KOPT-K1 (cell line): ENCODE data around the gene ENOX1.

Experiments
- H3K27ac ChIP-seq: fragments of 200-600 bp; sonication (generic); 2 replicates; pipeline ENCODE4 v1.5.1; 2016; ENCODE audit warnings: antibody characterized with exemption, mild to moderate bottlenecking, low read depth, low read length; ENCODE audit not compliant: poor library complexity, severe bottlenecking
- H3K36me3 ChIP-seq: fragments of 200-600 bp; sonication (generic); 2 replicates; pipeline ENCODE4 v1.5.1; 2017; ENCODE audit warnings: antibody characterized with exemption, mild to moderate bottlenecking, low read length, moderate library complexity; ENCODE audit not compliant: insufficient read depth
- H3K9me3 ChIP-seq: fragments of 200-600 bp; sonication (generic); 2 replicates; pipeline ENCODE4 v1.5.1; 2017; ENCODE audit warnings: antibody characterized with exemption, low read length, mild to moderate bottlenecking; ENCODE audit not compliant: insufficient read depth, poor library complexity, severe bottlenecking

Gene ENOX1

DNA sequence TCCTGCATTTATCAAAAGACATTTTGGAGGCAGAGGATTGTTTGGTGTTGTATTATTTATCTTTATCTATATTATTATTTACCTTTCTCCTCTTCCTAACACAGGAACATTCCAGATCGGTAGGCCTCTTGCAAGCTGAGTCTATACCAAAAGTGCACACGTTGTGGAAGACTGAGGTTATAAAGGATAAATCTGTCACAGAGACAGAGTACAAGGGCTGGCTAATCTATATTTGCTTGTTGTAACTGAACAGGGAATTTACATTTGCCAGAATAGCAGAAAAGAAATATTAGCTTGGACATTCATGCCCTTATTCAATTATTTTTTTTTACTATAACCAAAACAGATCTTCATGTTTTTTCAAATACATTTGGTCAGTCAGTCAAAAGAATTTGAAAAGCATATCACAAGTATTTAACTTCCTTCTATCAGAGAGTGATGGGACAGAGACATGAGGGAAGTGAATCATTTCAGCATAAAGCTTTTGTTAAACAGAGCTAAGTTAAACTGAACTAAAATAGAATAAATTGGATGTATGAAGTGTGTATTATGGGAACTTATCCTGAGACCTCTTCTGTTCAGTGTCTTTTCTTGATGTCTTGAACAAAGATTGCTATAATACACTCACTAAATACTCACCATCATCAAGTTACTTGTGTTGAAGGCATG lies 410.8 kb downstream of the ENOX1 start:
- no peak overlapping the region for H3K27ac ChIP-seq
- no peaks in the 10 kb centered on the region for H3K36me3 ChIP-seq
- H3K9me3 ChIP-seq: peaks cover 8% of the 10 kb centered on the region

DNA sequence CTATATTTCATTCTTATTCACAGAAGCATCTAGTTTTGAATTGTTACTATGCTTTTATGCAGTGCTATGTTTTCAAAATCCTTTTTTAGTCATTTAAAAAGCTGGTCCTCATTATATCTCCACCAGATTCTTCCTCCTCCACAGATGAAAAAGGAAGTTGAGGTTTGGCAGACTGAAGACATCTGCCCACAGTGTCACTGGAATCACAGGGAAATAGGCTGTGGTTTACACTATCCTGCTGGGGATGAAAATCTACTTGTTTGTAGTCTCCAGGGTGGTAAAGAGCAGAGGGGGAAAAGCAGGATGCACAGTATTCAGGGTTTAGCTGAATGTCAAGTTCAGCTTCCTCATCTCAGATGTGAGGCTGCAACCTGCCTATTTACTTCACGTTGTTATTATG lies 412.2 kb downstream of the ENOX1 start:
- Histone ChIP-seq H3K27ac (no peak overlapping the region), H3K9me3 (peaks cover 3% of the 10 kb centered on the region), H3K36me3 (no peaks in the 10 kb centered on the region)

DNA sequence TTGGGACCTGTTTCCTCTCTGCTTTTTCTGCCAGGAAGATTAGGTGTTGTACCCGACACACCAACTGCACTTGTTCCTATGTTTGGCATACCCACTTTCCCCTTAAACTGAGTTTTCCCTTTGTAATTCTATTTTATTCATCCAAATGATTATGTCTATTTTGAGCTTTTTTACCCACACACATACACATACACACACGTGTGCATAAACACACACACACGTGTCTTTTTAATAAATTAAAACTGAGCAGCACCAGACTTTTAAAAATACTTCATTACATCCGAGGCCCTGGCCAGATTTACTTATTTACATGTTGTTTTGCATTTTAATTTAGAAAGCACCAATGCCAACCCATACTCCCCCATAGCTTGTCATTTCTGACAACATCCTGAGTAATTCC lies 413.4 kb downstream of the ENOX1 start:
- Histone ChIP-seq H3K9me3 (no peaks in the 10 kb centered on the region), H3K27ac (no peak overlapping the region)

DNA sequence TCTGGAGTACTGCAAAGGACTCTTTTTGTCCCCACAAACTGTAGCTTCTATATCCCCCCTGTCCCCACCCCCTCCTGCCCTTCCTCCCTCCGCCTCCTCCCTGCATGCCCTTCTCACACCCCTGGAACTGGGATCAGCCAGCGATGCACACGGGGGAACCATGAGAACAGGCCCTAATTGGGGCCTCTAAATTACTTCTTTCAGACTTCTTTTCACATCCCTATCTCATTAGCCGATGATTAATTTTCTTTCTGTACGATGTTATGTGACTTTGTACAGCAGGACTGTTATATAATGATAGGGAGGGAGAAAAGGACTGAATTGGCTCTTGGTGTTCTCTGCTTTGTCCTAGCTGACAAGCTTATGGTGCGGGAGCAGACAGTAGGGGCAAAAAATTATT lies 415.9 kb downstream of the ENOX1 start:
- Histone ChIP-seq H3K36me3 (no peaks in the 10 kb centered on the region), H3K9me3 (peaks cover 4% of the 10 kb centered on the region), H3K27ac (no peak overlapping the region)

More for the DNA sequence above, 413.4 kb downstream of the ENOX1 start:
- H3K36me3 ChIP-seq: no peaks in the 10 kb centered on the region

DNA sequence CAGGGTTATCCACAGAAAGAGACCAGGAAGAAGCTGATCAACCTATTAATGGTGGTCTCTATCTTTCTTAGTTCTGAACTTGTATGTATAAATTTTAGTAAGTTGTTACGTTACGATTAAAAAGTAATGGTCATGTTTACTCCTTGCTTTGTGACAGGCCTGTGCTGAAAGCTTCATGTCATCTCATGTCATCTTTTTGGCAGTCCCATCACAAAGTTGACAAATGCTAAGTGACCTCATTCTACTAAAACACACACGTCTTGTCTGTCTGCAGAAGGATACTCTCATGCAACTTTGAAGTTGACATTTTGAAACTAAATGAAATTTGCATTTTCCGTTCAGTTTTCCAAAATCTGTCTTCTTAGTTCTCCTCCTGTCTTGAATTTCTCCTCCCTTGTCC lies 417.5 kb downstream of the ENOX1 start:
- Histone ChIP-seq H3K36me3 (no peaks in the 10 kb centered on the region), H3K9me3 (peaks cover 4% of the 10 kb centered on the region), H3K27ac (no peak overlapping the region)

DNA sequence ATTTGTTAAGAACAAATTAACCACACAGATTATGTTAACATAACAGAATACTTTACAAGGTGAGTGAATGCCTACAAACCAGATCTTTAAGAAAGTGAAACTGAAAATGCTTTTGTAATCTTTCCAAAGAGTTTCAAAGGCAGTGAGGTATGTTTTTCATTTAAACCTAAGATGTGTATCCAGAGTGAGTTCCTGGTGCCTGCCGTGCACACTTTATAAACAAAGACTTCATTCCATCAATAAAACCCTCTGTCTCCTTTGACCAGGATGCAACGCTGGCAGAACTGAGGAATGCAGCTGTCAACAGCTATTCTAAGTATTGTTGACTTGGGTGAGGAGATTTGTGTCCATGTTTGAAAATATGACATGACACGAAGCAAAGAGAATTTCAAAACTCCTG lies 418.8 kb downstream of the ENOX1 start:
- Histone ChIP-seq H3K27ac (peak overlapping the region; percentile 55), H3K36me3 (no peaks in the 10 kb centered on the region), H3K9me3 (peaks cover 4% of the 10 kb centered on the region)

DNA sequence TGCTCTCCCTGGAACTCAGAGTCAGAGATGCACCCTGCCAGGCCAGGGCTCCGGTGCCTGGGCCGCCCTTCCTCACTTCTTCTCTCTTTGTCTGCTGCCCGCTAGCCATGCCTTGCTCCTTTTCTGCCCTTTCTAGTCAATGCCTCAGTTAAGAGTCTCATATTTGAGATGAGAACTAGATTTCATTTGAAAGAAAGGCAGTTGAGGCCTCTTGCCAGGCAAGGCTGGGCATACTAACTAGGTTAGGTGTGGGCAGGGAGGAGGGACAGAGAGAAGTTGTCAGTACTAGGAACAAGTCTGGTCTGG lies 421.8 kb downstream of the ENOX1 start:
- H3K27ac ChIP-seq: no peak overlapping the region
- no peaks in the 10 kb centered on the region for H3K36me3 ChIP-seq
- peaks cover 4% of the 10 kb centered on the region for H3K9me3 ChIP-seq

DNA sequence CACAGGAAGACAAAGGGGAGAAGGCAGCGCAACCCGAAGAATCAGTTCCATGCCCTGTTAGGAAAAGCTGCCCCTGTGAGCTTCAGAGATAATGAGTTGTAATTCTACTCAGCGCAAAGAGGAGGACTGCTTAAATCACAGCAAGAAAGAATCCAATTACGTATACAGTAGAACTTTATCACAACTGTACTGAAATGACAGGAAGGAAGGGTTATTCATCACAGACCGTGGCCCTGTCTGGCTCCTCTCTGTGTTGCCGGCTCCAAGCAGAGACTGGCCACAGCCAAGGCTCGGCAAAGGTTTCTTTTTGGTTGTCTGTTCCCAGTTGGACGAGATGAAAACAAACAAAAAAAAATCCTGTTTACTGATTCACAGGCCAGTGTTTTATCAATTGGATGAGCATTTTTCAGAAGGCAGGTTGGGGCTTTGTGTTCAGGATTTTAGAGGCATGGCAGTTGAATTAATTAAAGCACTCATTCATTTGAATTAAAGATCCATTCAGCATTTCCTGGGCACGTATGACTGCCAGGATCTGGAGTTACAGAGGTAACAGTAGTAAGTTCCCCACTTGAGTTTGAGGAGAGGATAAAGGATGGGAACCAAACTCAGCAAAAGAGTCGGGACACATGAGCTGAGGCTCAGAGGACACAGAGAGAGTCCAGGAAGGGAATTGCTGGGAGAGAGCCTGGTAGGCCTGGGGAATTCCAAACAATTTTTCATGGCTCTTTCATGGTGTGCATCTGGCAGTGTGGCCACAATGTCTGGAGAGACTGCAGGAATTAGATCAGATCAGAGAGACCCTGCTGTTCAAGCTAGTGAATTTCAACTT lies 422.3 kb downstream of the ENOX1 start:
- peaks cover 4% of the 10 kb centered on the region for H3K9me3 ChIP-seq
- no peaks in the 10 kb centered on the region for H3K36me3 ChIP-seq
- no peak overlapping the region for H3K27ac ChIP-seq

DNA sequence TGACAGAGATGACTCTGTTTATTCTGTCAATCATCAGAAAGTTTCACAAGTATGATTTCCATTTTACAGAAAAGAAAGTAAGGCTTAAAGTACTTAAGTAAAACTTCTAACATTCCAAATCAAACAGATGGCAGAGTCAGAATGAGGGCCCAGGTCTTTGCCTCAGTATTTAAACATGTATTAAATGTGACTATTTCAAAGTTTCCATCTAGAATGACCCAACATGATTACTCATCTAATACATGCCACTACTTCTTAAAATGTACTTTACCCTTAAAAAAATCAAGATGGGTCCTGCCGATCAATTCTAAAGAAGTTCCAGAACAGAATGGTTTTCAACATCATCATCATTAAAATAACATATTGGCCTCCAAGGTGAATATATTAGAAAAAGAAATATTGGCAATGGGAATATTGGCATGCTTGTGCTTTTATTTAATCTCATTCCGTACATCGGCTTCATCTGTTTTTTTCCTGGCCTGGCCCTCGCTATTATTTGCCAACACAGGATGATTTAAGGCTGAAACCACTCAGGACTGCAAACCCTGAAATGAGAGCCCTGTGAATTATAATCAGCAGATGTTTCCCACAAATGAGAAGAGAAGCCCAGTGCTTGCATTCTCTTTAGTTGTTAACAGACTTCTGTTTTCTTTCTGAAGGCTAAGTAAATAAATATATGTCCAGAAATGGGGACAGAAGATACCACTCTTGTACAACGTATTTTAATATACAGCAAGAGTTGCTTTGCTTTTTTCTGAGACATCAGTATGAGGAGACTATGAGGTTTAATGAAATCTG lies 423.4 kb downstream of the ENOX1 start:
- Histone ChIP-seq H3K36me3 (no peaks in the 10 kb centered on the region), H3K27ac (no peak overlapping the region), H3K9me3 (peaks cover 4% of the 10 kb centered on the region)

DNA sequence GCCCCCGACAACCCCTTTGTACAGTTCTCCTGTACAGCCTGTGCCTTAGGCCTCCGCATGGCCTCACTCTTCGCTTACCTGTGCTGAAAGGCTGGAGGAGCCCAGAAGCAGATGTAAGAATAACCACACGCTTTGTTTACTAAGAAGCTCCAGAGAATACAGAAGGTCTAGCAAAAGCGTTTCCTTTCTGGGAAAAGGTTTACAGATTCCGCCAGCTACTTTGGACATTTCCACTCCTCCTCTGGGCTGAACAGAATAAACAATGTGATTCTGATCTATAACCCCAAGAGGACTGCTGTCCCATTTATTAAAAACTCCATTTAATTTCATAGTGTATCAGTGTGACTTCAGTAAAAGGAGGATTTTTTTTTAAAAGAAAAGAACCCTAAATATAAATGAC lies 424.2 kb downstream of the ENOX1 start:
- Histone ChIP-seq H3K9me3 (peaks cover 4% of the 10 kb centered on the region), H3K27ac (no peak overlapping the region), H3K36me3 (no peaks in the 10 kb centered on the region)

DNA sequence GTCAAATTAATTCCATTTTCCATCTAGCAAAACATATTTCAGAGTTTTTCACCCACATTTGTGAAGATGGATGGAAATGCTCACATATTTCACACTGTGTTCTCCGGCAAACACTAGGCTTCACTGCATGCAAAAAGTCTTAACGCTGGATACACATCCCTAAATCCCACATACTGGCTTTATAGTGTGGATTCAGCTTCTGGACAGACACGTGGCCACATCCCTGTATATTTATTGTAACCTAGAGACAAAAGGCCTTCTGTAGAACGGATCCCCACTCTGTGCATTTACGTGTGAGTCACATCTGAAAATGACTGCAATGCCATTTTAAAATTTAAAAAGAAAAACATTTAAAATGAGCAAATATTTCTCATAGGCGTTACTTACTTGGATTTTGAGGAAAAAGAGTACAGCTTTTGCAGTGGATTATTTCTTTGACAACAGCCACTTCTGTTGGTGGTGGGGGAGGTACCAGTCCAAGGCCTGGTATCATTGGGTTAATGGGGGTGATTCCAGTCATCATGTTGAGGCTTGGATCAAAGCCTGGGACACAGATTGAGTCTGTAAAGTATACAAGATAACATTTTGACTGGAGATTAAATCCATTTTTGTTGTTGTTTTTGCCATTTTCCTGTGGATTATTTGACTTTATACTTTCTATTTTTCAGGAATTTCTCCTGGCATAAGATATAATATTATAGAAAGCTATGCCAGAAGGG lies 425.7 kb downstream of the ENOX1 start:
- Histone ChIP-seq H3K36me3 (no peaks in the 10 kb centered on the region), H3K27ac (no peak overlapping the region), H3K9me3 (no peaks in the 10 kb centered on the region)

DNA sequence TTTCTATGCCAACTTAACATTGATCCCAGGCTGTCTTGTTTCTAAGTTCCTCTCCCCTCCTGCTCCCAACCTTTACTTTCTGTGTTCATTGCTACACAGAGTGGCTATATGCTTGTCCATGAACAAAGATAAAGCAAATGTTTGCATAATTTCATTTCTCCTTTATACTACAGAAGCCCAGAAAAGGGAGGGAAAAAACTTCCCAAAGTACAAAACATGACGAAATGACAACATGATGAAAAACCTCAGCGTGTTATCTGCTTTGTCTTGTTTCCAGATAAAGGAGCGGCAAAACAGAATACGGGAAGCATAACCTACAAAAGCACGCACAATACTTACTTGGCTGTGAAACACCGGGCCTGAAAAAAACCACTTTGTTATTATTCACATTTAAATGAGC lies 426.6 kb downstream of the ENOX1 start:
- no peak overlapping the region for H3K27ac ChIP-seq
- H3K36me3 ChIP-seq: no peaks in the 10 kb centered on the region
- H3K9me3 ChIP-seq: no peaks in the 10 kb centered on the region

DNA sequence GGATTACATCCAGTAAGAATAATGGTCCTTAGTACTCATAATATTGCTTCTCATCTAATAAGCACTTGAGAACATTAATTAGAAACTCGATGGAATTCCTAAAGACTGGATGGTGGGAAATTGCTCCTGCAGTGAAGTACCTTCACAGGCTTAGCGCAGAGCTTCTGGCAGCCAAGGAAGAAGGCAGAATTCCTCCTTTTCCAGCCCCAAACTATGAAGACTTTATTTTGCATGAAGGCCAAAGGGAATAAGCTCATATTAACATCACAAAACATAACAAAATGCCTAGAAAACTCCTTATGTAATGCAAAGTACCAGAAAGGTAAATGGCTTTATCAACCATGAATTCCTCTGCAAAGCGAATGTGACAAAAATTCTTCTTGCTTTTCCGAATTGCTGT lies 427.2 kb downstream of the ENOX1 start:
- Histone ChIP-seq H3K36me3 (no peaks in the 10 kb centered on the region), H3K9me3 (no peaks in the 10 kb centered on the region), H3K27ac (no peak overlapping the region)

DNA sequence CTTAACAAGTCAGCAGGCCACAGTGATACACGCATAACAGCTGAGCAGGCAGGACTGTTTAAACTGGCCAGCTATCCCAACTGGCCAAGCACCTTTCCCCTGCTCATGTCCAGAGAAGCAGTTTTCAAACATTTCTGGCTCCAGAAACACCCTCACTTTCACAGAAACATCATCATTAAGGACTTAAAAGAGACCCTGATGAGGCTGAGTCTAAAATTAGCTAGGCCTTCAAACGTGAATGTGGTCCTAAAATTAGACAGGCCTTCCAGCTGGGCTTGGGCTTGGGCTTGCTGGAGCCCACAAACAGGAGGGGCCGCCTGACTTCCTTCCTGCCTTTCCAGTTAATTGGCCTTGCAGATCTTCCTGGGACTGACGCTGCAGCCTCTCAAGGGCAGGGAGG lies 429.2 kb downstream of the ENOX1 start:
- H3K27ac ChIP-seq: no peak overlapping the region

DNA sequence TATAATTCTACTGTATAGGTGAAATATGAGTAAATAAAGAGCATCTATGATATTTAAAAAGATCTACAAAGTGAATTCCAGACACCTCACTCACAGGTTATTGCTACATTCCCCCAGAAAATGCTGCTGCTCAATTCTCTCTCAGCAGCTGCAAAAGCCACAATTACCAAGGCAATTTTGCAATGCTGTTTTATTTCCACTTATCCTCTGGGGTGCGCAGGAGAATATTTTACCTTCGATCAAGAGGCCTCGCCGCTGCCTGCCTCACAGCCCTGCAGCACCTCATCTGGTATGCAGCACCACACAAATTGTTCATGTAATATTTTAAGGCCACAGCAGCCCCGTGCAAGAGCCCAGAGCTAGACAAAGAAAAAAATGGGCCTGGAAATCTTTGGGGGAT lies 430.2 kb downstream of the ENOX1 start:
- no peaks in the 10 kb centered on the region for H3K9me3 ChIP-seq
- H3K36me3 ChIP-seq: no peaks in the 10 kb centered on the region
- no peak overlapping the region for H3K27ac ChIP-seq

More for the DNA sequence above, 429.2 kb downstream of the ENOX1 start:
- H3K36me3 ChIP-seq: no peaks in the 10 kb centered on the region
- H3K9me3 ChIP-seq: no peaks in the 10 kb centered on the region
